GM12878 (cell line): ENCODE measurements around the gene TMEM212. TPM values are rescaled to one million over a fixed set of nuclear protein-coding genes. Genes with fewer than 3 reads are reported as not detected.

Experiments used
- ATAC-seq: fragments of 200-7000 bp; cut with Tn5 transposase; 3 replicates; pipeline ENCODE4 v1.9.1; 2020; ENCODE audit warnings: mild to moderate bottlenecking, moderate library complexity
- BruUV-seq: library from RNA; stranded (reverse); fragments of 400-500 nt; replicated peaks from 2 replicates; lab custom pipeline; 2021; lab: Mats Ljungman, UMichigan
- CTCF ChIA-PET: fragments of 300-600 bp; sonication (Branson Sonifier 250); formaldehyde crosslinking; extraction: SDS; loops from one replicate; lab custom pipeline; 2021; ENCODE audit warnings: inconsistent platforms; lab: Yijun Ruan, JAX
- POLR2A ChIA-PET: fragments of 350-600 bp; formaldehyde crosslinking; extraction: SDS; loops from one replicate; lab custom pipeline; 2021; ENCODE audit warnings: inconsistent platforms; lab: Charles Lee
- RAD21 ChIA-PET: fragments of 300-600 bp; sonication (Branson Sonifier 250); formaldehyde crosslinking; loops from one replicate; lab custom pipeline; 2023; ENCODE audit warnings: antibody characterized with exemption; ENCODE audit not compliant: unreplicated experiment; lab: Charles Lee
- SMC1A ChIA-PET: fragments of 300-600 bp; sonication (Branson Sonifier 250); formaldehyde crosslinking; loops from one replicate; lab custom pipeline; 2023; ENCODE audit not compliant: unreplicated experiment, uncharacterized antibody; lab: Charles Lee
- DNase-seq: peaks from one replicate; pipeline ENCODE4 v3.0.0-alpha.2; 2011; ENCODE audit warnings: low read depth, low spot score
- FAIRE-seq: peaks from 3 replicates; lab custom pipeline; 2011; peaks lifted over from hg19 to GRCh38; lab: Jason Lieb, UNC
- H2AFZ ChIP-seq: 2 replicates; pipeline ENCODE4 v1.6.0; 2011; ENCODE audit warnings: low read depth, low read length, control low read depth; ENCODE audit not compliant: control insufficient read depth
- H3K27ac ChIP-seq: 2 replicates; pipeline ENCODE4 v1.5.1; 2011; ENCODE audit warnings: control low read depth; ENCODE audit not compliant: control insufficient read depth, insufficient read depth
- H3K27me3 ChIP-seq, 2 experiments: replicated peaks in 1 of 2; 2 replicates each; pipeline versions ENCODE4 v1.6.0 to v1.6.1; 2011; ENCODE audit warnings: low read length in 1 of 2; ENCODE audit not compliant: control insufficient read depth in 2 of 2, insufficient read depth in 2 of 2
- H3K36me3 ChIP-seq, 2 experiments: 2 replicates each; pipeline ENCODE4 v1.5.1; 2011; ENCODE audit warnings: low read length in 1 of 2; ENCODE audit not compliant: control insufficient read depth in 2 of 2, insufficient read depth in 2 of 2
- H3K4me1 ChIP-seq: 2 replicates; pipeline ENCODE4 v1.6.1; 2011; ENCODE audit warnings: mild to moderate bottlenecking, low read length, moderate library complexity, mixed read lengths; ENCODE audit not compliant: control insufficient read depth, insufficient read depth
- H3K4me2 ChIP-seq: 2 replicates; pipeline ENCODE4 v1.6.0; 2011; ENCODE audit warnings: control low read depth; ENCODE audit not compliant: control insufficient read depth, insufficient read depth
- H3K4me3 ChIP-seq: fragments of 200-600 bp; sonication (generic); 2 replicates; pipeline ENCODE4 v1.5.1; 2016
- H3K79me2 ChIP-seq: 2 replicates; pipeline ENCODE4 v1.6.0; 2011; ENCODE audit warnings: low read length; ENCODE audit not compliant: control insufficient read depth, insufficient read depth
- H3K9ac ChIP-seq: 2 replicates; pipeline ENCODE4 v1.8.0; 2011; ENCODE audit warnings: low read length, control low read depth, mixed read lengths; ENCODE audit not compliant: control insufficient read depth, insufficient read depth
- H3K9me3 ChIP-seq: replicated peaks from 3 replicates; pipeline ENCODE4 v1.5.1; 2011; ENCODE audit warnings: mild to moderate bottlenecking, low read length; ENCODE audit not compliant: control insufficient read depth, insufficient read depth
- H4K20me1 ChIP-seq: 2 replicates; pipeline ENCODE4 v1.6.0; 2011; ENCODE audit not compliant: control insufficient read depth, insufficient read depth
- CEBPB ChIP-seq, 2 experiments: fragments of 150-350 bp in 1 of 2; IDR thresholded peaks; 2 replicates each; pipeline ENCODE4 v1.6.1; 2012 to 2014; ENCODE audit warnings: low read depth in 2 of 2, low read length in 2 of 2, borderline replicate concordance in 1 of 2, inconsistent platforms in 1 of 2
- RB1 ChIP-seq: fragments of 450-650 bp; formaldehyde crosslinking; IDR thresholded peaks from 2 replicates; pipeline ENCODE4 v1.6.1; 2017; ENCODE audit warnings: mild to moderate bottlenecking, borderline replicate concordance
- USF2 ChIP-seq: IDR thresholded peaks from 2 replicates; pipeline ENCODE4 v1.6.1; 2011; ENCODE audit warnings: low read depth, low read length, improper control_type of control experiment, borderline replicate concordance
- ZBTB40 ChIP-seq: fragments of 450-650 bp; IDR thresholded peaks from 2 replicates; pipeline ENCODE4 v1.6.1; 2016; ENCODE audit warnings: mild to moderate bottlenecking, moderate library complexity, borderline replicate concordance
- ZNF687 ChIP-seq: fragments of 450-650 bp; IDR thresholded peaks from 2 replicates; pipeline ENCODE4 v1.6.1; 2017; ENCODE audit warnings: mild to moderate bottlenecking, moderate library complexity
- WGBS: methylation state at CpG from one replicate; pipeline ENCODE4 v1.1.6; 2016; ENCODE audit warnings: low lambda C conversion rate; ENCODE audit not compliant: insufficient replicate concordance, insufficient coverage; ENCODE audit errors: missing lambda C conversion rate; 5-methylcytosine and 5-hydroxymethylcytosine counted together
- in situ Hi-C: fragments of 300-500 bp; cut with MboI; formaldehyde crosslinking; loops from 9 replicates; pipeline ENCODE4 v1.14.3; 2018; ENCODE audit warnings: mixed read lengths
- intact Hi-C: fragments of 100-400 bp; cut with micrococcal nuclease; formaldehyde crosslinking; loops from one replicate; pipeline ENCODE4 v1.14.2; 2022; ENCODE audit not compliant: unreplicated experiment
- polyA plus RNA-seq, 11 experiments: library from polyadenylated mRNA; depleted of rRNA in 4 of 11; unstranded in 6 of 11; stranded (reverse) in 5 of 11; fragments of >200 nt; fragmentation: Nextera tagmentation in 4 of 11; fragmentation: Illumina TruSeq in 1 of 11; extraction: Ambion mirVana in 4 of 11; extraction: Trizol in 1 of 11; gene quantifications; 1 replicate in 1 of 11; 2 replicates in 10 of 11; pipeline versions ENCODE4 v1.2.1 to v1.2.3, GENCODE V29; 2011 to 2016; ENCODE audit warnings: inconsistent platforms in 2 of 11, missing spikeins in 2 of 11, low read depth in 1 of 11
- total RNA-seq, 4 experiments: library from RNA; depleted of rRNA in 3 of 4; stranded (reverse); fragments of >200 nt in 3 of 4; fragmentation: Illumina TruSeq in 1 of 4; extraction: Trizol in 1 of 4; gene quantifications; 2 replicates each; pipeline versions ENCODE4 v1.2.1 to v1.2.3, GENCODE V29; 2013 to 2021

TMEM212 gene
- total and polyA plus RNA-seq, 10 of the 15 experiments (the other 5 are each of a cell fraction or from before 2014, with no cell fraction given) = not detected

GRCh38 chr3:171804618-171805389 lies 38.3 kb upstream of the TMEM212 start:
- ChIA-PET RAD21 (interaction anchor here (0.7 to 8.5 kb wide), 6 partner anchors 9 to 33 kb away, joined by 3 to 117 read pairs (median 37); no protein-coding TSS in a partner anchor), POLR2A (interaction anchor here (1.5 to 7.2 kb wide), 7 partner anchors 9 to 25 kb away, joined by 3 to 53 read pairs (median 4); no protein-coding TSS in a partner anchor), CTCF (interaction anchor here (0.7 to 6.9 kb wide), 7 partner anchors 9 to 29 kb away, joined by 3 to 76 read pairs (median 3); no protein-coding TSS in a partner anchor), SMC1A (interaction anchor here (0.7 to 7.3 kb wide), 10 partner anchors 9 to 297 kb away, joined by 3 to 151 read pairs (median 15); no protein-coding TSS in a partner anchor)
- ATAC-seq = no peak
- in situ Hi-C loops = no loop called here
- Histone ChIP-seq H3K36me3 (no peaks in the 10 kb centered on the region), H3K27me3 (no peaks in the 10 kb centered on the region), H3K4me2 (no peak overlapping the region), H3K4me1 (peaks cover 8% of the 10 kb centered on the region; the same call in 1 of the 2 replicates), H3K9ac (no peak overlapping the region), H3K27ac (no peak overlapping the region; the same call in 1 of the 2 replicates), H3K79me2 (peaks cover 13% of the 10 kb centered on the region), H3K9me3 (no peaks in the 10 kb centered on the region; the same call in 2 of the 3 replicates), H3K4me3 (no peak overlapping the region), H4K20me1 (no peaks in the 10 kb centered on the region), H2AFZ (no peak overlapping the region)
- TF ChIP-seq USF2 = no peak
- no peak for TF ChIP-seq RB1
- TF ChIP-seq ZBTB40 = no peak
- no peak for TF ChIP-seq CEBPB (IDR thresholded peaks at IDR 0.05; ENCODE audit: borderline replicate concordance in 1 of 2, low read depth in 2 of 2, low read length in 2 of 2)
- TF ChIP-seq ZNF687 = peak; percentile 23; the same call in 1 of the 2 replicates
- WGBS = 38% methylated on average over 6 of the region's 6 CpGs
- DNase-seq = no peak
- BruUV-seq = no TSS peak
- no peak for FAIRE-seq
- intact Hi-C loops = loop anchor here (5.0 to 10.0 kb wide), 3 partner anchors 340 to 1448 kb away; partner anchors contain the start of genes SKIL and TNIK
